Gastrocnemius medialis (tissue), 4 donors: ENCODE data around the gene ZBTB7C.

ENCODE experiments used
- POLR2A ChIP-seq, 2 donors: fragments of 450-650 bp; IDR thresholded peaks; one replicate each; pipeline ENCODE4 v1.6.1; 2017; ENCODE audit warnings: antibody characterized with exemption in 2 of 2, mild to moderate bottlenecking in 2 of 2, moderate library complexity in 2 of 2
- TF ChIP-seq, protein P1 (sequence below), 5 experiments: fragments of 450-650 bp in 3 of 5; fragments of 200-600 bp in 2 of 5; sonication (generic) in 2 of 5; IDR thresholded peaks in 4 of 5; conservative IDR thresholded peaks in 1 of 5; 1 replicate in 4 of 5; 2 replicates in 1 of 5; pipeline ENCODE4 v1.5.1; 2016 to 2019; ENCODE audit warnings: antibody characterized with exemption in 5 of 5, mild to moderate bottlenecking in 3 of 5, moderate library complexity in 3 of 5

GRCh38 chr18:48055351-48055750, 353.8 kb downstream of the ZBTB7C start:
- TF ChIP-seq, protein P1, sequence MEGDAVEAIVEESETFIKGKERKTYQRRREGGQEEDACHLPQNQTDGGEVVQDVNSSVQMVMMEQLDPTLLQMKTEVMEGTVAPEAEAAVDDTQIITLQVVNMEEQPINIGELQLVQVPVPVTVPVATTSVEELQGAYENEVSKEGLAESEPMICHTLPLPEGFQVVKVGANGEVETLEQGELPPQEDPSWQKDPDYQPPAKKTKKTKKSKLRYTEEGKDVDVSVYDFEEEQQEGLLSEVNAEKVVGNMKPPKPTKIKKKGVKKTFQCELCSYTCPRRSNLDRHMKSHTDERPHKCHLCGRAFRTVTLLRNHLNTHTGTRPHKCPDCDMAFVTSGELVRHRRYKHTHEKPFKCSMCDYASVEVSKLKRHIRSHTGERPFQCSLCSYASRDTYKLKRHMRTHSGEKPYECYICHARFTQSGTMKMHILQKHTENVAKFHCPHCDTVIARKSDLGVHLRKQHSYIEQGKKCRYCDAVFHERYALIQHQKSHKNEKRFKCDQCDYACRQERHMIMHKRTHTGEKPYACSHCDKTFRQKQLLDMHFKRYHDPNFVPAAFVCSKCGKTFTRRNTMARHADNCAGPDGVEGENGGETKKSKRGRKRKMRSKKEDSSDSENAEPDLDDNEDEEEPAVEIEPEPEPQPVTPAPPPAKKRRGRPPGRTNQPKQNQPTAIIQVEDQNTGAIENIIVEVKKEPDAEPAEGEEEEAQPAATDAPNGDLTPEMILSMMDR (IDR thresholded peaks at IDR 0.05 in 4 of 5, conservative IDR thresholded peaks at IDR 0.05 in 1 of 5): no peak
- no peak for TF ChIP-seq POLR2A (IDR thresholded peaks at IDR 0.05)
